Measurements from ENCODE around the gene RSKR.

- TF ChIP-seq, protein P1, sequence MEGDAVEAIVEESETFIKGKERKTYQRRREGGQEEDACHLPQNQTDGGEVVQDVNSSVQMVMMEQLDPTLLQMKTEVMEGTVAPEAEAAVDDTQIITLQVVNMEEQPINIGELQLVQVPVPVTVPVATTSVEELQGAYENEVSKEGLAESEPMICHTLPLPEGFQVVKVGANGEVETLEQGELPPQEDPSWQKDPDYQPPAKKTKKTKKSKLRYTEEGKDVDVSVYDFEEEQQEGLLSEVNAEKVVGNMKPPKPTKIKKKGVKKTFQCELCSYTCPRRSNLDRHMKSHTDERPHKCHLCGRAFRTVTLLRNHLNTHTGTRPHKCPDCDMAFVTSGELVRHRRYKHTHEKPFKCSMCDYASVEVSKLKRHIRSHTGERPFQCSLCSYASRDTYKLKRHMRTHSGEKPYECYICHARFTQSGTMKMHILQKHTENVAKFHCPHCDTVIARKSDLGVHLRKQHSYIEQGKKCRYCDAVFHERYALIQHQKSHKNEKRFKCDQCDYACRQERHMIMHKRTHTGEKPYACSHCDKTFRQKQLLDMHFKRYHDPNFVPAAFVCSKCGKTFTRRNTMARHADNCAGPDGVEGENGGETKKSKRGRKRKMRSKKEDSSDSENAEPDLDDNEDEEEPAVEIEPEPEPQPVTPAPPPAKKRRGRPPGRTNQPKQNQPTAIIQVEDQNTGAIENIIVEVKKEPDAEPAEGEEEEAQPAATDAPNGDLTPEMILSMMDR (IDR thresholded peaks at IDR 0.05), result no peak
- peak; percentile 90 for TF ChIP-seq POLR2AphosphoS5 (IDR thresholded peaks at IDR 0.05; ENCODE audit: low read depth, low read length)
- TF ChIP-seq SIN3A (IDR thresholded peaks at IDR 0.05; ENCODE audit: borderline replicate concordance, insufficient read depth, low read depth, low read length), result peak; percentile 78
- TF ChIP-seq, protein P2, sequence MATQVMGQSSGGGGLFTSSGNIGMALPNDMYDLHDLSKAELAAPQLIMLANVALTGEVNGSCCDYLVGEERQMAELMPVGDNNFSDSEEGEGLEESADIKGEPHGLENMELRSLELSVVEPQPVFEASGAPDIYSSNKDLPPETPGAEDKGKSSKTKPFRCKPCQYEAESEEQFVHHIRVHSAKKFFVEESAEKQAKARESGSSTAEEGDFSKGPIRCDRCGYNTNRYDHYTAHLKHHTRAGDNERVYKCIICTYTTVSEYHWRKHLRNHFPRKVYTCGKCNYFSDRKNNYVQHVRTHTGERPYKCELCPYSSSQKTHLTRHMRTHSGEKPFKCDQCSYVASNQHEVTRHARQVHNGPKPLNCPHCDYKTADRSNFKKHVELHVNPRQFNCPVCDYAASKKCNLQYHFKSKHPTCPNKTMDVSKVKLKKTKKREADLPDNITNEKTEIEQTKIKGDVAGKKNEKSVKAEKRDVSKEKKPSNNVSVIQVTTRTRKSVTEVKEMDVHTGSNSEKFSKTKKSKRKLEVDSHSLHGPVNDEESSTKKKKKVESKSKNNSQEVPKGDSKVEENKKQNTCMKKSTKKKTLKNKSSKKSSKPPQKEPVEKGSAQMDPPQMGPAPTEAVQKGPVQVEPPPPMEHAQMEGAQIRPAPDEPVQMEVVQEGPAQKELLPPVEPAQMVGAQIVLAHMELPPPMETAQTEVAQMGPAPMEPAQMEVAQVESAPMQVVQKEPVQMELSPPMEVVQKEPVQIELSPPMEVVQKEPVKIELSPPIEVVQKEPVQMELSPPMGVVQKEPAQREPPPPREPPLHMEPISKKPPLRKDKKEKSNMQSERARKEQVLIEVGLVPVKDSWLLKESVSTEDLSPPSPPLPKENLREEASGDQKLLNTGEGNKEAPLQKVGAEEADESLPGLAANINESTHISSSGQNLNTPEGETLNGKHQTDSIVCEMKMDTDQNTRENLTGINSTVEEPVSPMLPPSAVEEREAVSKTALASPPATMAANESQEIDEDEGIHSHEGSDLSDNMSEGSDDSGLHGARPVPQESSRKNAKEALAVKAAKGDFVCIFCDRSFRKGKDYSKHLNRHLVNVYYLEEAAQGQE (IDR thresholded peaks at IDR 0.05; ENCODE audit: insufficient read depth in 1 of 2, low read depth in 2 of 2, low read length in 1 of 2), result no peak
These were observed 15.1 kb downstream of the RSKR start, which contains the start of gene SPAG5 for GRCh38 chr17:28598799-28599310.
